Smooth muscle cell (in vitro differentiated cells): ENCODE measurements around the gene UNC13D. TPM values are rescaled to one million over a fixed set of nuclear protein-coding genes. Genes with fewer than 3 reads are reported as not detected.

Source experiments
- DNase-seq: peaks from one replicate; lab custom pipeline; 2025; ENCODE audit not compliant: unreplicated experiment; lab: John Stamatoyannopoulos, UW
- H2AFZ ChIP-seq: fragments of 200-600 bp; sonication (generic); 2 replicates; pipeline ENCODE4 v1.6.0; 2016; ENCODE audit warnings: antibody characterized with exemption, low read depth, mild to moderate bottlenecking
- H3F3A ChIP-seq: fragments of 200-600 bp; sonication (generic); 2 replicates; pipeline ENCODE4 v1.6.0; 2017; ENCODE audit warnings: antibody characterized with exemption, low read depth
- H3K27ac ChIP-seq: fragments of 200-600 bp; sonication (generic); 2 replicates; pipeline ENCODE4 v1.5.1; 2016; ENCODE audit warnings: low read depth, mild to moderate bottlenecking
- H3K27me3 ChIP-seq: fragments of 200-600 bp; sonication (generic); 2 replicates; pipeline ENCODE4 v1.6.1; 2016; ENCODE audit warnings: low read depth, mild to moderate bottlenecking
- H3K36me3 ChIP-seq: fragments of 200-600 bp; sonication (generic); 2 replicates; pipeline ENCODE4 v1.5.1; 2016; ENCODE audit warnings: low read depth
- H3K4me1 ChIP-seq: fragments of 200-600 bp; sonication (generic); 2 replicates; pipeline ENCODE4 v1.5.1; 2016; ENCODE audit warnings: low read depth
- H3K4me2 ChIP-seq: fragments of 200-600 bp; sonication (generic); 2 replicates; pipeline ENCODE4 v1.6.0; 2016; ENCODE audit warnings: mild to moderate bottlenecking
- H3K4me3 ChIP-seq: fragments of 200-600 bp; sonication (generic); 2 replicates; pipeline ENCODE4 v1.5.1; 2016; ENCODE audit warnings: mild to moderate bottlenecking
- H3K79me2 ChIP-seq: fragments of 200-600 bp; sonication (generic); 2 replicates; pipeline ENCODE4 v1.6.0; 2016; ENCODE audit warnings: low read depth, mild to moderate bottlenecking
- H3K9ac ChIP-seq: fragments of 200-600 bp; sonication (generic); 2 replicates; pipeline ENCODE4 v1.6.0; 2016; ENCODE audit warnings: low read depth
- H3K9me3 ChIP-seq: fragments of 200-600 bp; sonication (generic); replicated peaks from 2 replicates; pipeline ENCODE4 v1.5.1; 2016; ENCODE audit warnings: low read depth
- H4K20me1 ChIP-seq: fragments of 200-600 bp; sonication (generic); 2 replicates; pipeline ENCODE4 v1.6.0; 2016; ENCODE audit warnings: low read depth
- CTCF ChIP-seq: fragments of 200-600 bp; sonication (generic); IDR thresholded peaks from 2 replicates; pipeline ENCODE4 v1.5.1; 2017; ENCODE audit warnings: borderline replicate concordance, mild to moderate bottlenecking, antibody characterized with exemption; ENCODE audit not compliant: insufficient read depth, poor library complexity, severe bottlenecking
- WGBS: methylation state at CpG from one replicate; pipeline ENCODE4 v1.1.7; 2016; ENCODE audit warnings: low lambda C conversion rate; 5-methylcytosine and 5-hydroxymethylcytosine counted together
- polyA plus RNA-seq: library from polyadenylated mRNA; unstranded; fragments of >200 nt; fragmentation: Nextera tagmentation; extraction: Ambion mirVana; gene quantifications from 2 replicates; pipeline ENCODE4 v1.2.1, GENCODE V29; 2016
- total RNA-seq: library from RNA; depleted of rRNA; stranded (reverse); fragments of >200 nt; gene quantifications from 2 replicates; pipeline ENCODE4 v1.2.3, GENCODE V29; 2014

UNC13D gene
- total and polyA plus RNA-seq, 2 experiments from 2014 or later, result 2.4 to 4.5 TPM

DNA sequence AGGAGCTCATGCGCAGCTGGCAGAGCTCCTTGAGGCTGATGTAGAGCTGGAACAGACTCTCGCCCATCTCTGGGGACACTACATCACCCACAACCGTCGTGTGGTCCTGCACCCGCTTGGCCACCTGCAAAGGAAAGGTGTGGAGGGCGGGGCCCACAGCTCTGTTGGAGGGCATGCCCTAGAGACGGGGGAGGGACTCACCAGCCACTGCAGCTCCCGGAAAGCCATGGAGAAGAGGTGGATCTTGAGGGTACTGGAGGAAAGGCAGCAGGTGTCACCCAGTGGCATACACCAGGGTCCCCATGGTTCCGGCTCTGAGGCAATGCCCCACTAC is 8.6 kb downstream of the UNC13D start:
- no peaks in the 10 kb centered on the region for H3K36me3 ChIP-seq
- no peaks in the 10 kb centered on the region for H3K4me1 ChIP-seq
- no peak overlapping the region for H3K4me3 ChIP-seq
- no peak overlapping the region for H2AFZ ChIP-seq
- no peaks in the 10 kb centered on the region for H3K79me2 ChIP-seq
- no peak overlapping the region for H3K4me2 ChIP-seq
- H3K9ac ChIP-seq, result no peak overlapping the region
- H4K20me1 ChIP-seq, result no peaks in the 10 kb centered on the region
- H3F3A ChIP-seq, result no peaks in the 10 kb centered on the region
- TF ChIP-seq CTCF, result no peak
- DNase-seq, result no peak
- WGBS, result 86% methylated on average over 9 of the region's 9 CpGs
- no peak overlapping the region for H3K27ac ChIP-seq
- no peaks in the 10 kb centered on the region for H3K9me3 ChIP-seq
- no peaks in the 10 kb centered on the region for H3K27me3 ChIP-seq

GRCh38 chr17:75834928-75835653 is 9.1 kb downstream of the UNC13D start:
- no peaks in the 10 kb centered on the region for H3F3A ChIP-seq
- no peak overlapping the region for H2AFZ ChIP-seq
- H3K27me3 ChIP-seq, result no peaks in the 10 kb centered on the region
- no peaks in the 10 kb centered on the region for H3K9me3 ChIP-seq
- no peaks in the 10 kb centered on the region for H3K36me3 ChIP-seq
- DNase-seq, result no peak
- no peak overlapping the region for H3K27ac ChIP-seq
- H3K4me1 ChIP-seq, result no peaks in the 10 kb centered on the region
- H3K4me3 ChIP-seq, result no peak overlapping the region
- no peak overlapping the region for H3K4me2 ChIP-seq
- no peaks in the 10 kb centered on the region for H4K20me1 ChIP-seq
- no peaks in the 10 kb centered on the region for H3K79me2 ChIP-seq
- H3K9ac ChIP-seq, result no peak overlapping the region
- TF ChIP-seq CTCF, result no peak
- WGBS, result 85% methylated on average over 20 of the region's 24 CpGs

DNA sequence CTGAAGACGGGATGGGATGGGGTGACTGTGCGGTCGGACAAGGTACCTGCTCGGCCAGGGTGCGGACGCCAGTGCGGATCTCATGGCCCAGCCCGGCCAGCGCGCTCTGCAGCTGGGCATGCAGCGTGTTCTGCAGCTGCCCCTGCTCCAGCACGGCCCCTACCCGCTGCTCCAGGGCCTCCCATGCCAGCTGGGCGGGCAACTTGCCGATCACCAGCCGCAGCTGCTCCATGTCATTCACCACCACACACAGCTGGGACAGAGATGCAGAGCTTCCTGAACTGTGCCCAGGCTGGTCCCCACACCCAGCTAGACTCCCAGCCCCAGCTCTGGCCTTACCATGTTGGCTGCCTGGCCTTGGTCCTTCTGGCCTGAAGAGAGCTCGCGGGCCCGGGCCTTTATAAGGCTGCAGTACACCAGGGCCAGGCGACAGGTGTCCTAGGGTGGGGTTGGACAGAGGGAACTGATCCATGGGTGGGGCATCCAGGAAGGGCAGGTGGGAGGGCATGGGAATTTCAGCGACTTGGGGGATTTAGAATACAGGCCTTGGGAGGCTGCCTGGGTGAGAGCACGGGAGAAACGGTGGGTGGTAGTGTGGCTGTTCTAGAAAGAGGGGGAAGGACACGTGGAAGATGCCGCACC is 9.8 kb downstream of the UNC13D start:
- Histone ChIP-seq H3F3A (no peaks in the 10 kb centered on the region), H3K4me1 (no peaks in the 10 kb centered on the region), H4K20me1 (no peaks in the 10 kb centered on the region), H2AFZ (no peak overlapping the region), H3K36me3 (no peaks in the 10 kb centered on the region), H3K27me3 (no peaks in the 10 kb centered on the region), H3K9ac (no peak overlapping the region), H3K4me2 (no peak overlapping the region), H3K79me2 (no peaks in the 10 kb centered on the region), H3K4me3 (no peak overlapping the region), H3K9me3 (no peaks in the 10 kb centered on the region), H3K27ac (no peak overlapping the region)
- 95% methylated on average over 25 of the region's 25 CpGs for WGBS
- TF ChIP-seq CTCF, result no peak
- DNase-seq, result no peak
